GM10248 (cell line): ENCODE data around the gene CLPTM1.

Experiments used
- CTCF ChIA-PET: fragments of 300-600 bp; sonication (Branson Sonifier 250); formaldehyde crosslinking; extraction: SDS; loops from one replicate; lab custom pipeline; 2021; ENCODE audit warnings: antibody characterized with exemption; lab: Yijun Ruan, JAX
- POLR2A ChIA-PET: fragments of 350-650 bp; sonication (Branson Sonifier 250); formaldehyde crosslinking; extraction: SDS; loops from one replicate; lab custom pipeline; 2020; ENCODE audit warnings: antibody characterized with exemption; lab: Yijun Ruan, JAX
- DNase-seq: peaks from one replicate; pipeline ENCODE4 v3.0.0; 2012; ENCODE audit errors: extremely low spot score
- CTCF ChIP-seq: IDR thresholded peaks from 2 replicates; pipeline ENCODE4 v1.5.1; 2012; ENCODE audit warnings: mild to moderate bottlenecking, low read depth; ENCODE audit errors: extremely low read depth, missing control alignments, control extremely low read depth

Gene CLPTM1

GRCh38 chr19:44947041-44947581 lies 8.1 kb upstream of the CLPTM1 start:
- POLR2A ChIA-PET = no interaction called here
- CTCF ChIA-PET = interaction anchor here (1.4 kb wide), 1 partner anchor 11 kb away, joined by 3 read pairs; no protein-coding TSS in a partner anchor
- peak; percentile 13 for DNase-seq
- no peak for TF ChIP-seq CTCF

DNA sequence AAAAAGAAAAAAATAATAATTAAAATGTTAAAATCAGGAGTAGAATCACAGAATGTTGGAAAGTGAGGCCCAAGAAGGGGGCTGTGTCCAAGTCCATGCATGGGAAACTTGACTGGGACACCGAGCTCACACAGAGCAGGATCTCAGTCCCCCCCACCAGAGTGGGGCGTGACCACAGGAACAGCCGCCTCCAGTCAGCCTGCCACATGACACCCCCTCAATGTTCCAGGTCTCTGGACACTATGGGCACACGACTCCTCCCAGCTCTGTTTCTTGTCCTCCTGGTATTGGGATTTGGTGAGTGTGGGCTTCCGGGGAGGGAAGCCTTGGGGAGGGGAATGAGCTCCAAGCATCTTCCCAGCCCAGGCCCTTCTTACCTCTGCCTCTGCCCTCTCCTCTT lies 6.9 kb upstream of the CLPTM1 start:
- ChIA-PET POLR2A (no interaction called here), CTCF (interaction anchor here (1.1 to 11.1 kb wide), 3 partner anchors 9 to 43 kb away, joined by 3 to 95 read pairs (median 3); partner anchors contain the start of gene APOE)
- TF ChIP-seq CTCF = no peak
- DNase-seq = no peak

GRCh38 chr19:44948763-44949374 lies 6.3 kb upstream of the CLPTM1 start:
- POLR2A ChIA-PET = no interaction called here
- CTCF ChIA-PET = interaction anchor here (0.8 to 11.1 kb wide), 2 partner anchors 17 to 44 kb away, joined by 3 to 95 read pairs; partner anchors contain the start of gene APOE
- DNase-seq = no peak
- no peak for TF ChIP-seq CTCF

- DNase-seq = no peak
- ChIA-PET POLR2A (no interaction called here), CTCF (interaction anchor here (0.8 to 11.1 kb wide), 2 partner anchors 16 to 44 kb away, joined by 3 to 95 read pairs; partner anchors contain the start of gene APOE)
- no peak for TF ChIP-seq CTCF
Measured at GRCh38 chr19:44949550-44949949, 5.6 kb upstream of the CLPTM1 start.

- POLR2A ChIA-PET = no interaction called here
- TF ChIP-seq CTCF = peak; percentile 80
Measured at GRCh38 chr19:44951179-44952159, 3.7 kb upstream of the CLPTM1 start.

GRCh38 chr19:44954278-44954648 lies 917 bp upstream of the CLPTM1 start:
- TF ChIP-seq CTCF = no peak
- POLR2A ChIA-PET = no interaction called here
- peak; percentile 16 for DNase-seq
- CTCF ChIA-PET = interaction anchor here (0.8 to 11.1 kb wide), 6 partner anchors 8 to 230 kb away, joined by 3 to 95 read pairs (median 4); partner anchors contain the start of genes APOE and GEMIN7

More at GRCh38 chr19:44951179-44952159, 3.7 kb upstream of the CLPTM1 start:
- CTCF ChIA-PET = interaction anchor here (0.7 to 11.1 kb wide), 23 partner anchors 8 to 380 kb away, joined by 3 to 95 read pairs (median 4); partner anchors contain the start of genes APOE and RELB
- DNase-seq = peak; percentile 79
